Measurements from ENCODE around the gene ARHGEF40. TPM values are rescaled to one million over a fixed set of nuclear protein-coding genes. Genes with fewer than 3 reads are reported as not detected.

The ARHGEF40 gene
- total RNA-seq, 3 donors from 2014 or later = 44.3 to 69.3 (median 47.8) TPM

DNA sequence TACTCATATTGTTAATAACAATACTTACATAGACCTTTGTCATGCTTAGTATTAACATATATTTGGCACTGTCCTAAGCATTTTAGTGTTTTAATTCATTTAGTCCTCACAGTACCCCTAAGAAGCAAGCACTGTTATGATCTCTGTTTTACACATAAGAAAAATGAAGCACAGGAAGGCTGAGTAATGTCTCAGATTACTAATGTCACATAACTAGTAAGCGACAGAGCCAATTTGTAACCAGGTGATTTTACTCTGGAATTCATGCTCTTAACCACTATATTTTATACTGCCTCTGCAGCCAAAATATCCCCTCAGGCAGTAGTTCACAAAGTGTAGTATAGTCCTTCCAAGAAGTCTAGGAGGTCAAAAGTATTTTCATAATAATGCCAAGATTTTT, 51.0 kb downstream of the ARHGEF40 start:
- DNase-seq (no peak), ATAC-seq (no peak)
- H3K4me1 ChIP-seq (ENCODE audit: low read depth) = no peaks in the 10 kb centered on the region
- H3K9me3 ChIP-seq = no peaks in the 10 kb centered on the region
- H3K36me3 ChIP-seq (ENCODE audit: low read depth) = no peaks in the 10 kb centered on the region
- H3K4me3 ChIP-seq = no peak overlapping the region
- TF ChIP-seq, protein P1, sequence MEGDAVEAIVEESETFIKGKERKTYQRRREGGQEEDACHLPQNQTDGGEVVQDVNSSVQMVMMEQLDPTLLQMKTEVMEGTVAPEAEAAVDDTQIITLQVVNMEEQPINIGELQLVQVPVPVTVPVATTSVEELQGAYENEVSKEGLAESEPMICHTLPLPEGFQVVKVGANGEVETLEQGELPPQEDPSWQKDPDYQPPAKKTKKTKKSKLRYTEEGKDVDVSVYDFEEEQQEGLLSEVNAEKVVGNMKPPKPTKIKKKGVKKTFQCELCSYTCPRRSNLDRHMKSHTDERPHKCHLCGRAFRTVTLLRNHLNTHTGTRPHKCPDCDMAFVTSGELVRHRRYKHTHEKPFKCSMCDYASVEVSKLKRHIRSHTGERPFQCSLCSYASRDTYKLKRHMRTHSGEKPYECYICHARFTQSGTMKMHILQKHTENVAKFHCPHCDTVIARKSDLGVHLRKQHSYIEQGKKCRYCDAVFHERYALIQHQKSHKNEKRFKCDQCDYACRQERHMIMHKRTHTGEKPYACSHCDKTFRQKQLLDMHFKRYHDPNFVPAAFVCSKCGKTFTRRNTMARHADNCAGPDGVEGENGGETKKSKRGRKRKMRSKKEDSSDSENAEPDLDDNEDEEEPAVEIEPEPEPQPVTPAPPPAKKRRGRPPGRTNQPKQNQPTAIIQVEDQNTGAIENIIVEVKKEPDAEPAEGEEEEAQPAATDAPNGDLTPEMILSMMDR (IDR thresholded peaks at IDR 0.05) = no peak
- intact Hi-C loops (cut with DNase I, micrococcal nuclease) = no loop called here

DNA sequence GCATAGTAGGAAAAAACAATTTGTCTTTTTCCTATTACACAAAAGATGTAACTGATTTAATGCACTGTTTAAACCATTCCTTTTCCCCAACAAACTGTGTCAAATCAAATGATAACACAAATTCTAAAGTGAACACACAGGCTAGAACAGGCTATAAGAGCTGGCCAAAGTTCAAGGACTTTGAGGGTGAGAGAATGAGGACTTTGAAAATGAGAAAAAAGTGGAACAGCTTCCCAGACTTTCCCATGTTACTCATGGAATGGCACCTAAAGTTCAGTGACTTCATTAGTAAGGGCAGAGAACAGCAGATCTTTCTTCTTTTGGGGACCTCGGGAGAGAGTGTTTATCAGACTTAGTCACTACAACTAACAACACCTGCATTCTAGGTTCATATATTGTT, 53.3 kb downstream of the ARHGEF40 start:
- ATAC-seq = no peak
- H3K4me1 ChIP-seq (ENCODE audit: low read depth) = no peaks in the 10 kb centered on the region
- TF ChIP-seq, protein P1 (IDR thresholded peaks at IDR 0.05) = no peak
- intact Hi-C loops (cut with DNase I, micrococcal nuclease) = no loop called here
- H3K9me3 ChIP-seq = no peaks in the 10 kb centered on the region
- H3K4me3 ChIP-seq = no peak overlapping the region
- H3K36me3 ChIP-seq (ENCODE audit: low read depth) = no peaks in the 10 kb centered on the region
- DNase-seq = no peak

DNA sequence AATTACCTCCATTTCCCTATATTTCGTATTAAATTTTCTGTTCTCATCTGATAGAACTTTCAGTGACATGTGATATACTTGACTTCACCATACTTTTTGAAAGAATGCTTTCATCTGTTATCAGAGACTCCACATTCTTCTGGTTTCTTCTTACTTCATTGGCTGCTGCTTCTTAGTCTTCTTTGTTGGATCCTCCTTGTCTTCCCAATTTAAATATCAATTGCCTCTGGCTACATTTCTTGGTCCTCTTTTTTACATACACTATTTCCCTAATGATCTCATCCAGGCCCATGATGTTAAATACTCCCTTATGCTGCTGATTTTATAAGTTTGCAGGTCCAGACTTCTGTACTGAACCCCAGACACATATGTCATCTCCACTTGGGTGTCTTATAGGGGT, 63.8 kb downstream of the ARHGEF40 start:
- Histone ChIP-seq H3K4me3 (no peak overlapping the region), H3K9me3 (no peaks in the 10 kb centered on the region), H3K36me3 (ENCODE audit: low read depth) (no peaks in the 10 kb centered on the region), H3K4me1 (ENCODE audit: low read depth) (no peaks in the 10 kb centered on the region)
- ATAC-seq (no peak), DNase-seq (no peak)
- TF ChIP-seq, protein P1 (IDR thresholded peaks at IDR 0.05) = no peak
- intact Hi-C loops (cut with DNase I, micrococcal nuclease) = no loop called here

DNA sequence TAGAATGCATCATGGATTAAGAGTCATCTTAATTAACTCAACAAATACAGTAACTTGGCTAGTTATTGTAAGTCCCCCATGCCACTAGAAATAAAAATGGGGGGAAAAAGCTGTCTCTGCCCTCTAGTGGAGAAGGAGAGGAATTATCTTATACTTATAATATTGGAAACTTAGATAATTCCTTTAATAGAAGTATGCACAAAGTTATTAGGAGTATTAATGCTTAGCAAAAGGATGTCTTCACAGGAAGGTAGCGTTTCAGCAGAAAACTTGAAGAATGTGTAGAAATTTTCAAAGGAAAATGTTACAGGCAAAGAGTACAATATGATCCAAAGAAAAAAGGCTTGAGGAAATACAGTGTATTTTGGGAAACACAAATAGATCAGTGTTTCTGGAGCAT, 65.9 kb downstream of the ARHGEF40 start:
- DNase-seq (no peak), ATAC-seq (no peak)
- intact Hi-C loops (cut with DNase I, micrococcal nuclease) = no loop called here
- TF ChIP-seq, protein P1 (IDR thresholded peaks at IDR 0.05) = no peak
- no peaks in the 10 kb centered on the region for H3K9me3 ChIP-seq
- no peak overlapping the region for H3K4me3 ChIP-seq
- no peaks in the 10 kb centered on the region for H3K4me1 ChIP-seq (ENCODE audit: low read depth)
- no peaks in the 10 kb centered on the region for H3K36me3 ChIP-seq (ENCODE audit: low read depth)

Small RNA genes lying within 50 kb of the gene (microRNA-seq; reads per million reads assigned to microRNA genes)
- not detected for gene MIR6717

Other genes with a start within 250 kb of the ARHGEF40 start
- gene RNASE3, start 178.9 kb upstream of the ARHGEF40 start, total RNA-seq = not detected
- 1 to 10 TPM in 1 of 3 donors, under 1 TPM in 1, not detected in 1; 0.96 to 4.0 TPM for gene RNASE2, start 114.8 kb upstream of the ARHGEF40 start, total RNA-seq
- 10 to 100 TPM; 61.1 to 87.3 (median 73.1) TPM for gene METTL17, start 80.3 kb upstream of the ARHGEF40 start, total RNA-seq
- 1 to 10 TPM in 2 of 3 donors, under 1 TPM in 1; 0.28 to 4.9 (median 2.0) TPM for gene SLC39A2, start 71.0 kb upstream of the ARHGEF40 start, total RNA-seq
- gene NDRG2, start 45.2 kb upstream of the ARHGEF40 start, total RNA-seq = 100 to 1,000 TPM; 156 to 212 (median 188) TPM
- 1 to 10 TPM in 1 of 3 donors, under 1 TPM in 1, not detected in 1; 0.58 to 2.3 TPM for gene TPPP2, start 40.1 kb upstream of the ARHGEF40 start, total RNA-seq
- gene RNASE13, start 35.5 kb upstream of the ARHGEF40 start, total RNA-seq = not detected
- under 1 TPM in 2 of 3 donors, not detected in 1; 0.19 to 0.32 TPM for gene RNASE7, start 27.9 kb upstream of the ARHGEF40 start, total RNA-seq
- not detected for gene RNASE8, start 12.5 kb upstream of the ARHGEF40 start, total RNA-seq
- 100 to 1,000 TPM in 1 of 3 donors, 10 to 100 TPM in 2; 56.6 to 103 (median 58.2) TPM for gene ZNF219, start 28.4 kb downstream of the ARHGEF40 start, total RNA-seq
- 10 to 100 TPM; 20.2 to 46.0 (median 43.9) TPM for gene TMEM253, start 30.8 kb downstream of the ARHGEF40 start, total RNA-seq
- gene OR5AU1, start 85.8 kb downstream of the ARHGEF40 start, total RNA-seq = not detected
- 100 to 1,000 TPM; 273 to 334 (median 312) TPM for gene HNRNPC, start 199.1 kb downstream of the ARHGEF40 start, total RNA-seq
- under 1 TPM in 2 of 3 donors, not detected in 1; 0.09 to 0.20 TPM for gene RPGRIP1, start 209.8 kb downstream of the ARHGEF40 start, total RNA-seq

All from mucosa of descending colon (tissue), 3 donors.